DND-41 (cell line): ENCODE data around the gene MRPL53.

Experiments
- ATAC-seq: fragments of 200-7000 bp; cut with Tn5 transposase; 3 replicates; pipeline ENCODE4 v1.9.1; 2021; ENCODE audit warnings: low read depth; ENCODE audit not compliant: insufficient read depth
- DNase-seq: peaks from one replicate; pipeline ENCODE4 v3.0.0-alpha.2; 2020
- H2AFZ ChIP-seq: 2 replicates; pipeline ENCODE4 v1.6.0; 2012; ENCODE audit warnings: low read depth, low read length
- H3K27ac ChIP-seq: 2 replicates; pipeline ENCODE4 v1.5.1; 2012; ENCODE audit warnings: low read length, inconsistent platforms
- H3K27me3 ChIP-seq: fragments of 200-600 bp; sonication (generic); 2 replicates; pipeline ENCODE4 v1.6.0; 2012; ENCODE audit warnings: low read length, mild to moderate bottlenecking, inconsistent platforms; ENCODE audit not compliant: insufficient read depth, poor library complexity
- H3K36me3 ChIP-seq: 2 replicates; pipeline ENCODE4 v1.5.1; 2012; ENCODE audit warnings: low read length, inconsistent platforms; ENCODE audit not compliant: insufficient read depth
- H3K4me1 ChIP-seq: 2 replicates; pipeline ENCODE4 v1.5.1; 2012; ENCODE audit warnings: mild to moderate bottlenecking, low read length; ENCODE audit not compliant: insufficient read depth
- H3K4me2 ChIP-seq: 2 replicates; pipeline ENCODE4 v1.6.0; 2012; ENCODE audit warnings: mild to moderate bottlenecking, moderate library complexity, low read length, inconsistent platforms; ENCODE audit not compliant: insufficient read depth
- H3K4me3 ChIP-seq, 2 experiments: fragments of 200-600 bp in 1 of 2; shearing (Covaris generic) in 1 of 2; 2 replicates each; pipeline ENCODE4 v1.5.1; 2012 to 2016; ENCODE audit warnings: inconsistent platforms in 2 of 2, low read length in 2 of 2, mild to moderate bottlenecking in 2 of 2, low read depth in 1 of 2, moderate library complexity in 1 of 2
- H3K79me2 ChIP-seq: 2 replicates; pipeline ENCODE4 v1.6.0; 2012; ENCODE audit warnings: low read length, inconsistent platforms; ENCODE audit not compliant: insufficient read depth
- H3K9ac ChIP-seq: 2 replicates; pipeline ENCODE4 v1.6.0; 2012; ENCODE audit warnings: low read depth, mild to moderate bottlenecking, inconsistent platforms, low read length, moderate library complexity
- H3K9me3 ChIP-seq: 2 replicates; pipeline ENCODE4 v1.5.1; 2012; ENCODE audit warnings: low read length, moderate library complexity, mild to moderate bottlenecking, inconsistent platforms; ENCODE audit not compliant: insufficient read depth, severe bottlenecking
- H4K20me1 ChIP-seq: 2 replicates; pipeline ENCODE4 v1.6.0; 2012; ENCODE audit warnings: low read length; ENCODE audit not compliant: insufficient read depth
- CTCF ChIP-seq: IDR thresholded peaks from 2 replicates; pipeline ENCODE4 v1.5.1; 2012; ENCODE audit warnings: borderline replicate concordance, low read length, moderate library complexity, mild to moderate bottlenecking; ENCODE audit not compliant: poor library complexity, severe bottlenecking; ENCODE audit errors: extremely low read depth
- EZH2 ChIP-seq: IDR thresholded peaks from 3 replicates; pipeline ENCODE4 v1.6.1; 2012; ENCODE audit warnings: borderline replicate concordance, low read depth, mild to moderate bottlenecking, moderate library complexity, low read length, inconsistent platforms; ENCODE audit not compliant: severe bottlenecking

The MRPL53 gene

GRCh38 chr2:74512744-74513604 is 40.5 kb upstream of the MRPL53 start:
- Histone ChIP-seq H3K36me3 (no peaks in the 10 kb centered on the region), H3K9me3 (no peaks in the 10 kb centered on the region), H3K9ac (no peak overlapping the region), H2AFZ (no peak overlapping the region), H3K4me1 (peaks cover 16% of the 10 kb centered on the region), H3K27me3 (peaks cover 19% of the 10 kb centered on the region), H3K27ac (no peak overlapping the region), H3K4me2 (no peak overlapping the region), H4K20me1 (no peaks in the 10 kb centered on the region), H3K79me2 (no peaks in the 10 kb centered on the region), H3K4me3 (no peak overlapping the region)
- ATAC-seq (no peak), DNase-seq (no peak)
- TF ChIP-seq CTCF (no peak), EZH2 (no peak)

GRCh38 chr2:74511104-74511989 is 38.9 kb upstream of the MRPL53 start:
- Histone ChIP-seq H3K36me3 (no peaks in the 10 kb centered on the region; the same call in 1 of the 2 replicates), H3K79me2 (peaks cover 7% of the 10 kb centered on the region), H2AFZ (no peak overlapping the region), H3K9ac (no peak overlapping the region), H3K9me3 (no peaks in the 10 kb centered on the region), H4K20me1 (no peaks in the 10 kb centered on the region), H3K4me2 (no peak overlapping the region), H3K4me3 (no peak overlapping the region), H3K4me1 (peaks cover 26% of the 10 kb centered on the region), H3K27ac (no peak overlapping the region), H3K27me3 (peaks cover 19% of the 10 kb centered on the region)
- ATAC-seq = no peak
- no peak for TF ChIP-seq CTCF
- DNase-seq = no peak

- Histone ChIP-seq H3K36me3 (peaks cover 8% of the 10 kb centered on the region), H3K79me2 (peaks cover 14% of the 10 kb centered on the region), H2AFZ (no peak overlapping the region), H3K4me3 (no peak overlapping the region), H3K4me2 (no peak overlapping the region), H4K20me1 (no peaks in the 10 kb centered on the region), H3K9me3 (no peaks in the 10 kb centered on the region), H3K27me3 (peaks cover 19% of the 10 kb centered on the region), H3K9ac (no peak overlapping the region), H3K27ac (no peak overlapping the region), H3K4me1 (peaks cover 37% of the 10 kb centered on the region)
- no peak for TF ChIP-seq CTCF
- no peak for TF ChIP-seq EZH2
- no peak for ATAC-seq
- no peak for DNase-seq
Observed at GRCh38 chr2:74510272-74510671, 37.8 kb upstream of the MRPL53 start.
